CD8-positive, alpha-beta memory T cell (primary cell): ENCODE results near the gene CINP. TPM values are rescaled to one million over a fixed set of nuclear protein-coding genes. Genes with fewer than 3 reads are reported as not detected.
"Not testable (repeated sequence)": the region's sequence is repeated elsewhere in the genome, so short reads cannot be mapped to it uniquely, and the experiment has no call there.

ENCODE experiments used
- CTCF ChIA-PET: fragments of 350-600 bp; sonication (Branson Sonifier 250); formaldehyde crosslinking; loops from one replicate; lab custom pipeline; 2021; ENCODE audit warnings: antibody characterized with exemption; lab: Charles Lee
- POLR2A ChIA-PET: fragments of 350-600 bp; sonication (Branson Sonifier 250); formaldehyde crosslinking; loops from one replicate; lab custom pipeline; 2021; ENCODE audit warnings: antibody characterized with exemption; lab: Charles Lee
- DNase-seq, 5 donors: peaks; one replicate each; pipeline versions ENCODE4 v3.0.0 to v3.0.0-alpha.2; 2020 to 2022; ENCODE audit warnings: mixed read lengths in 1 of 5
- H3K27ac ChIP-seq: one replicate; pipeline ENCODE4 v1.7.0; 2013; ENCODE audit warnings: low read depth, mild to moderate bottlenecking, low read length, moderate library complexity
- H3K27me3 ChIP-seq: 2 replicates; pipeline ENCODE4 v1.7.0; 2013; ENCODE audit warnings: low read length, mild to moderate bottlenecking; ENCODE audit not compliant: insufficient read depth, poor library complexity, severe bottlenecking
- H3K36me3 ChIP-seq: 2 replicates; pipeline ENCODE4 v1.7.0; 2013; ENCODE audit warnings: mild to moderate bottlenecking, low read length, moderate library complexity; ENCODE audit not compliant: insufficient read depth
- H3K4me1 ChIP-seq: 2 replicates; pipeline ENCODE4 v1.7.0; 2013; ENCODE audit warnings: mild to moderate bottlenecking, low read length, moderate library complexity; ENCODE audit not compliant: insufficient read depth
- H3K4me3 ChIP-seq: 2 replicates; pipeline ENCODE4 v1.7.0; 2013; ENCODE audit warnings: mild to moderate bottlenecking, low read length
- H3K9me3 ChIP-seq: 2 replicates; pipeline ENCODE4 v1.7.0; 2013; ENCODE audit warnings: mild to moderate bottlenecking, low read length
- H3K27ac Mint-ChIP-seq, 8 donors: one replicate each; pipeline ENCODE4 v1.8.0; 2020 to 2021; ENCODE audit warnings: mixed read lengths in 8 of 8, mild to moderate bottlenecking in 6 of 8, inconsistent platforms in 3 of 8, moderate library complexity in 3 of 8
- H3K27me3 Mint-ChIP-seq, 2 donors: one replicate each; pipeline ENCODE4 v1.8.0; 2020 to 2021; ENCODE audit warnings: mixed read lengths in 2 of 2, mild to moderate bottlenecking in 1 of 2, moderate library complexity in 1 of 2
- H3K36me3 Mint-ChIP-seq, 3 donors: one replicate each; pipeline ENCODE4 v1.8.0; 2020 to 2021; ENCODE audit warnings: mixed read lengths in 3 of 3, inconsistent platforms in 1 of 3, mild to moderate bottlenecking in 1 of 3
- H3K4me1 Mint-ChIP-seq, 3 donors: one replicate each; pipeline ENCODE4 v1.8.0; 2020 to 2021; ENCODE audit warnings: mixed read lengths in 3 of 3, inconsistent platforms in 1 of 3, mild to moderate bottlenecking in 1 of 3
- H3K4me3 Mint-ChIP-seq, 7 donors: one replicate each; pipeline ENCODE4 v1.8.0; 2020 to 2021; ENCODE audit warnings: mixed read lengths in 7 of 7, mild to moderate bottlenecking in 6 of 7, moderate library complexity in 4 of 7, inconsistent platforms in 2 of 7
- H3K9me3 Mint-ChIP-seq, 5 donors: one replicate each; pipeline ENCODE4 v1.8.0; 2020 to 2022; ENCODE audit warnings: mixed read lengths in 5 of 5, mild to moderate bottlenecking in 3 of 5, moderate library complexity in 2 of 5, inconsistent platforms in 1 of 5
- polyA plus RNA-seq: library from polyadenylated mRNA; unstranded; fragments of 300-500 nt; fragmentation: Illumina TruSeq; gene quantifications from one replicate; pipeline ENCODE4 v1.2.3, GENCODE V29; 2021
- total RNA-seq, 2 experiments: library from RNA; stranded (reverse); gene quantifications; one replicate each; pipeline ENCODE4 v1.2.3, GENCODE V29; 2021

CINP gene
- total and polyA plus RNA-seq, 3 experiments from 2014 or later: 40.5 to 66.0 (median 65.4) TPM

- no peak for DNase-seq
- H3K27ac Mint-ChIP-seq: no peak overlapping the region
- Histone ChIP-seq H3K27me3 (no peaks in the 10 kb centered on the region), H3K9me3 (no peaks in the 10 kb centered on the region), H3K27ac (no peak overlapping the region), H3K4me1 (no peaks in the 10 kb centered on the region), H3K36me3 (peaks cover 29% of the 10 kb centered on the region), H3K4me3 (no peak overlapping the region)
- peaks cover 0 to 84% (median 19%) of the 10 kb centered on the region in 3 donors for H3K36me3 Mint-ChIP-seq
- H3K4me1 Mint-ChIP-seq: peaks cover 3 to 15% (median 9%) of the 10 kb centered on the region in 3 donors
- CTCF ChIA-PET: no interaction called here
- no peaks in the 10 kb centered on the region for H3K27me3 Mint-ChIP-seq
- POLR2A ChIA-PET: no interaction called here
- H3K9me3 Mint-ChIP-seq: no peaks in the 10 kb centered on the region
- H3K4me3 Mint-ChIP-seq: no peak overlapping the region
Measured at GRCh38 chr14:102353126-102353619, 9.5 kb downstream of the CINP start.

DNA sequence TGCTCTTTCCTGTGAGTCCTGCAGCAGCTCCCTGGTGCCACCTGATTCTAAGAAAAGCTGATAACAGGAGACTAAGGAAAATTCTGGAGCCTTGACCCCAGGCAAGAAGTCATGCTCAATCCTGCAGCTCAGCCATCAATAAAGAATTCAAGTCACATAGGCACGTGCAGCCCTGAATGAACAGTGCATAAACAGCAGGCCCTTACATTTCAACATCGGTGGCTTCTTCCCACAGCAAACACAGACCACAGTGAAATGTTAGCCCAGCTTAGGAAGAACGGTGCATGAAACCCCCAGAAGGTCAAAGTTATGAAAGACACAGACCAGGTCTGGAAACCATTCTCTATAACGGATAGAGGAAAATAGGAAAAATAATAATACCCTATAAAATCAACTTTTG is 10.5 kb downstream of the CINP start:
- H3K4me1 Mint-ChIP-seq: peaks cover 3 to 6% (median 4%) of the 10 kb centered on the region in 3 donors
- no peak overlapping the region for H3K4me3 ChIP-seq
- H3K9me3 Mint-ChIP-seq: no peaks in the 10 kb centered on the region
- H3K27me3 ChIP-seq: no peaks in the 10 kb centered on the region
- no peaks in the 10 kb centered on the region for H3K4me1 ChIP-seq
- H3K36me3 ChIP-seq: peaks cover 32% of the 10 kb centered on the region
- CTCF ChIA-PET: interaction anchor here (1.0 kb wide), 1 partner anchor 36 kb away, joined by 3 read pairs; no protein-coding TSS in a partner anchor
- H3K27ac Mint-ChIP-seq: peak overlapping the region in 1 of 8 donors; percentile 80
- no peaks in the 10 kb centered on the region for H3K9me3 ChIP-seq
- POLR2A ChIA-PET: no interaction called here
- DNase-seq: no peak
- H3K27ac ChIP-seq: no peak overlapping the region
- H3K36me3 Mint-ChIP-seq: peaks cover 0 to 84% (median 18%) of the 10 kb centered on the region in 3 donors
- H3K4me3 Mint-ChIP-seq: no peak overlapping the region
- H3K27me3 Mint-ChIP-seq: no peaks in the 10 kb centered on the region

DNA sequence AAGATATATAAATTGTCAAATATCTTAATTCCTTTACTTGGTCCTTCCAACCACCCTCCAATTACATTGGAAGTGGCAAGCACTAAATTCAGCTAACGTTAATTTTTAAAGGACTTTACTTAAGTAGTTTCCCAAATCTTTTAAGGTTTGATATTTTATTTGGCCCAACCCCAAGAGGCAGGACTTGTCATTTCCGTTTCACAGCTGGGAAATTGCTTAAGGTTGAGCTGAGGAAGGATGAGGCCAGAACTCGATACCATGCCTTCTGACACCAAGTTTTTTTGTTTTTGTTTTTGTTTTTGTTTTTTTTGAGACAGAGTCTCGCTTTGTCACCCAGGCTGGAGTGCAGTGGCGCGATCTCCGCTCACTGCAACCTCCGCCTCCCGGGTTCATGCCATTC is 11.1 kb downstream of the CINP start:
- peaks cover 32% of the 10 kb centered on the region for H3K36me3 ChIP-seq
- POLR2A ChIA-PET: not testable (repeated sequence)
- CTCF ChIA-PET: interaction anchor here (1.0 kb wide), 1 partner anchor 36 kb away, joined by 3 read pairs; no protein-coding TSS in a partner anchor

GRCh38 chr14:102351023-102351422 is 11.7 kb downstream of the CINP start:
- no peak overlapping the region for H3K4me3 ChIP-seq
- no peaks in the 10 kb centered on the region for H3K27me3 ChIP-seq
- POLR2A ChIA-PET: no interaction called here

More for the DNA sequence above, 11.1 kb downstream of the CINP start:
- H3K4me3 ChIP-seq, H3K27me3 Mint-ChIP-seq, H3K27me3 ChIP-seq, H3K4me1 Mint-ChIP-seq, H3K9me3 ChIP-seq, H3K4me3 Mint-ChIP-seq, DNase-seq, H3K4me1 ChIP-seq, H3K27ac ChIP-seq, H3K9me3 Mint-ChIP-seq: not testable (repeated sequence)
- H3K27ac Mint-ChIP-seq: peak overlapping the region in 1 of 8 donors; percentile 29
- H3K36me3 Mint-ChIP-seq: peaks cover 0 to 84% (median 17%) of the 10 kb centered on the region in 3 donors

DNA sequence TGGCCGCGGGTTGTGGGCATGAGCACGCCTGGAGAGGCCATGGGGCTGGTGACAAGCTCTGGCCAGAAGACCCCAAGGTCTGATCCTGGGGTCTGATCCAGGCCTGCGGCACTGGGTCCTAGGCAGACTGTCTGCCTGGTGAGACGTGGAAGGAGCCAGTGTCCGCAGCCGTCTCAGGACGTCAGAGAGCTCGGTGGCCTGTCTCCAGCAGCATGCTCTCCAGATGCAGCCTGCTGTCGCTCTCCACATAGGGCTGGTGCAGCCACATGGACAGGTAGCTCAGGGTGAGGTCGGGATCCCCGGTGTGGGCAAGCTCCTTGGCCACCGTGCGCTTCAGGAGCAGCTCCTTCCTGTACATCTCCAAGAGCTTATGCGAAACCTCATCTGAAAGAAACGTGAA is 14.3 kb downstream of the CINP start:
- POLR2A ChIA-PET: no interaction called here
- peaks cover 1 to 4% (median 3%) of the 10 kb centered on the region in 3 donors for H3K4me1 Mint-ChIP-seq
- DNase-seq: no peak

More at GRCh38 chr14:102351023-102351422, 11.7 kb downstream of the CINP start:
- Mint-ChIP-seq H3K27me3 (no peaks in the 10 kb centered on the region), H3K27ac (peak overlapping the region in 1 of 8 donors; percentile 29), H3K36me3 (peaks cover 0 to 83% (median 16%) of the 10 kb centered on the region in 3 donors), H3K4me3 (no peak overlapping the region), H3K9me3 (no peaks in the 10 kb centered on the region), H3K4me1 (peaks cover 1 to 4% (median 3%) of the 10 kb centered on the region in 3 donors)
- CTCF ChIA-PET: no interaction called here
- H3K27ac ChIP-seq: no peak overlapping the region
- no peaks in the 10 kb centered on the region for H3K9me3 ChIP-seq
- no peak for DNase-seq
- no peaks in the 10 kb centered on the region for H3K4me1 ChIP-seq
- H3K36me3 ChIP-seq: peaks cover 29% of the 10 kb centered on the region

GRCh38 chr14:102346645-102347044 is 16.0 kb downstream of the CINP start:
- peaks cover 0 to 4% (median 0%) of the 10 kb centered on the region in 3 donors for H3K4me1 Mint-ChIP-seq
- H3K36me3 Mint-ChIP-seq: peaks cover 0 to 85% (median 16%) of the 10 kb centered on the region in 3 donors
- H3K4me3 Mint-ChIP-seq: no peak overlapping the region
- no peak for DNase-seq
- Histone ChIP-seq H3K27ac (no peak overlapping the region), H3K36me3 (peaks cover 18% of the 10 kb centered on the region), H3K4me1 (no peaks in the 10 kb centered on the region), H3K9me3 (no peaks in the 10 kb centered on the region), H3K27me3 (no peaks in the 10 kb centered on the region), H3K4me3 (no peak overlapping the region)
- no peak overlapping the region for H3K27ac Mint-ChIP-seq
- ChIA-PET CTCF (no interaction called here), POLR2A (no interaction called here)
- no peaks in the 10 kb centered on the region for H3K9me3 Mint-ChIP-seq
- H3K27me3 Mint-ChIP-seq: no peaks in the 10 kb centered on the region

More for the DNA sequence above, 14.3 kb downstream of the CINP start:
- no peaks in the 10 kb centered on the region for H3K4me1 ChIP-seq
- CTCF ChIA-PET: no interaction called here
- H3K27ac Mint-ChIP-seq: peak overlapping the region in 2 of 8 donors; percentile 34 to 51
- no peaks in the 10 kb centered on the region for H3K27me3 ChIP-seq
- H3K9me3 Mint-ChIP-seq: no peaks in the 10 kb centered on the region
- H3K36me3 Mint-ChIP-seq: peaks cover 0 to 82% (median 18%) of the 10 kb centered on the region in 3 donors
- no peak overlapping the region for H3K27ac ChIP-seq
- H3K36me3 ChIP-seq: peaks cover 21% of the 10 kb centered on the region
- H3K4me3 ChIP-seq: no peak overlapping the region
- H3K4me3 Mint-ChIP-seq: no peak overlapping the region
- no peaks in the 10 kb centered on the region for H3K27me3 Mint-ChIP-seq
- no peaks in the 10 kb centered on the region for H3K9me3 ChIP-seq

GRCh38 chr14:102345232-102345631 is 17.5 kb downstream of the CINP start:
- Mint-ChIP-seq H3K4me3 (no peak overlapping the region), H3K4me1 (peaks cover 0 to 4% (median 0%) of the 10 kb centered on the region in 3 donors), H3K36me3 (peaks cover 0 to 86% (median 16%) of the 10 kb centered on the region in 3 donors), H3K27me3 (no peaks in the 10 kb centered on the region), H3K9me3 (no peaks in the 10 kb centered on the region), H3K27ac (peak overlapping the region in 1 of 8 donors; percentile 56)
- ChIA-PET CTCF (no interaction called here), POLR2A (no interaction called here)
- no peaks in the 10 kb centered on the region for H3K27me3 ChIP-seq
- no peak overlapping the region for H3K27ac ChIP-seq
- no peaks in the 10 kb centered on the region for H3K4me1 ChIP-seq
- no peak for DNase-seq
- no peaks in the 10 kb centered on the region for H3K9me3 ChIP-seq
- peaks cover 18% of the 10 kb centered on the region for H3K36me3 ChIP-seq
- H3K4me3 ChIP-seq: no peak overlapping the region

DNA sequence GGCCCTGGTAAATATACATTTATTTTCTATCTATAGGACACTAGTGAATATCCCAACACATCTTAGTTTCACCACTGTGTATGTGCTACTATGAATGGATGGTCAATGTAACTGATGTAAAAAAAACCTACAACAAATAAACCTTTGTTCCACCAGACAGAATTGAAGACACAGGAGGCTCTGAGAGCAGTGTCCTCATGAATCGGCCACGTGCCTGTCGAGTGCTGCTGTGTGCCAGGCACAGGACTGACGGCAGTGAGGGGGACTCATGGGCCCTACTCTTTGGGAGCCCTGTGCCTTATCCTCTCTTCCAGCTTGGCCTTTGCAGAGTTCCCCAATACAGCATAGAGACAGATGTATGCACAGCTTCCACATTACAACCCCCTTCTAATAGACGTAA is 18.2 kb downstream of the CINP start:
- Mint-ChIP-seq H3K9me3 (no peaks in the 10 kb centered on the region), H3K27ac (no peak overlapping the region), H3K4me1 (no peaks in the 10 kb centered on the region), H3K36me3 (peaks cover 0 to 80% (median 16%) of the 10 kb centered on the region in 3 donors), H3K27me3 (no peaks in the 10 kb centered on the region), H3K4me3 (no peak overlapping the region)
- Histone ChIP-seq H3K4me1 (no peaks in the 10 kb centered on the region), H3K27me3 (no peaks in the 10 kb centered on the region), H3K36me3 (peaks cover 18% of the 10 kb centered on the region), H3K9me3 (no peaks in the 10 kb centered on the region), H3K4me3 (no peak overlapping the region), H3K27ac (no peak overlapping the region)
- ChIA-PET CTCF (no interaction called here), POLR2A (no interaction called here)
- DNase-seq: no peak
